Limb (tissue), 2 donors: Measurements from ENCODE around the gene SPTBN2.
"Not testable (repeated sequence)": the region's sequence is repeated elsewhere in the genome, so short reads cannot be mapped to it uniquely, and the experiment has no call there.

Experiments used
- DNase-seq, 2 donors: peaks; one replicate each; pipeline ENCODE4 v3.0.0-alpha.2; 2016; ENCODE audit errors: extremely low spot score in 2 of 2

SPTBN2 gene

GRCh38 chr11:66724167-66724566, 4.8 kb downstream of the SPTBN2 start:
- not testable (repeated sequence) for DNase-seq

DNA sequence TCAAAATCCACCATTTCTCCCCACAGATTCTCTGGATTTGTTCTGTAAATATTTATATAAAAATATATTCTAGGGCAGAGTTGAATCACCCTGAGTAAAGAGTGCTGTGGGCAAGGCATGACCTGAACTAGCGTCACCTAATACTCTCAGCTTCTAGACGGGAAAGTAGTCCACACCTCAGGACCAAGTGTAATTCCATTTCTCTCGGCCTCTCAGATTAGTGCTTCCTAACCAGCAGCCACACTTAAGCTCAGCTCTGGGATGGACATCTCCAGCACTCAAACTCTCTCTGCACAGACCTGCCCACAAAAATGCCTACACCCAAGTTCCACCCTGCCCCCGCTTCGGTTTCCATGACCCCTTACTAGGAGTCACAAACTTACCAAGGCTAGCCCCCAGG, 5.3 kb downstream of the SPTBN2 start:
- no peak for DNase-seq

GRCh38 chr11:66722745-66723651, 6.0 kb downstream of the SPTBN2 start:
- no peak for DNase-seq

DNA sequence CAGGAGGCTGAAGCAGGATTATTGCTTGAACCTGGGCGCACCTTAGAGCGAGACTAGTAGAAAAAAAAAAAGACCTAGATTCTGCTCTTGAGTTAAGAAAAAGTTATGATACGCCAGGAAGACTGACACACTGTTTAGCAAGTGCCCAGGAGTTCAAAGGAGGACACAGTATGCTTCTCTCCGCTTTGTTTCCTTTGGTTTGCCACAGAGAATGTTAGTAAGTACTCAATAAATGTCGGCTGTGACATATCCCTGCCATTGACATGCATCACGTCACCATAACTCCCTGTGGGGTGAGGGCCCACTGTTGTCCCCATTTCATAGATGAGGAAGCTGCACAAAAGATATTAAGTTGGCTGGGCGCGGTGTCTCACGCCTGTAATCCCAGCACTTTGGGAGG, 7.1 kb downstream of the SPTBN2 start:
- DNase-seq: no peak

- no peak for DNase-seq
These were observed 8.0 kb downstream of the SPTBN2 start for GRCh38 chr11:66720899-66721470.

DNA sequence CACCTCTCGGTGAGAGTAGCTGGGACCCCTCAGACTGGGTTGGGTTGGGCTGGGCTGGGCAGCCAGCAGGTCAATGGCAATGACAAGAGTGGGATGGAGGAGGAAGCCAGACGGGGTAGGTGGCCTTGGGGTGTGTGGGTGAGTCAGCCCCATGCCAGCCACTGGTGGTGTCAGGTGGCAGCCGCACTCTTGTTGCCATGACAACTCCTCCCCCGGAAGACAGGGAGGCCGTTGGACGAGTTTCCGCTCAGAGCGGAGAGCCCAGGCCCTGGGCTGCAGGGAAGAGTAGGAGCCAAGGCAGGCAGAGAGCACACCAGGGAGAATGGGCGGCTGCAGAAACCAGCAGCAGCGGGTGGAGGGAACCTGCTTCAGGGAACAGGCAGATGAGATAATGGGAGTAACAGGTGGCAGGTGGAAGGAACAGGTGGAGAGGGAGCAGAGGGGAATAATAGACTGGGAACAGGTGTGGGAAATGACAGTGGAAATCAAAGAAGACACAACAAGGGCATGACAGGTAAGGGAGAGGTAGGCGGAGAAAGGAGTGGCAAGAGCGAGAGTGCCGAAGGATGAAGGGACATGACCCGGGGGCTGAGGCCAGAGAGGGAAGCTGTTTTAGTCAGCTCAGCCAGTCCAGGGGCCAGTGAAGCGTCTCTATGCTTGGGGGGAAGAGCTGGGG, 8.7 kb downstream of the SPTBN2 start:
- DNase-seq: peak in 1 of 2 donors; percentile 50

DNA sequence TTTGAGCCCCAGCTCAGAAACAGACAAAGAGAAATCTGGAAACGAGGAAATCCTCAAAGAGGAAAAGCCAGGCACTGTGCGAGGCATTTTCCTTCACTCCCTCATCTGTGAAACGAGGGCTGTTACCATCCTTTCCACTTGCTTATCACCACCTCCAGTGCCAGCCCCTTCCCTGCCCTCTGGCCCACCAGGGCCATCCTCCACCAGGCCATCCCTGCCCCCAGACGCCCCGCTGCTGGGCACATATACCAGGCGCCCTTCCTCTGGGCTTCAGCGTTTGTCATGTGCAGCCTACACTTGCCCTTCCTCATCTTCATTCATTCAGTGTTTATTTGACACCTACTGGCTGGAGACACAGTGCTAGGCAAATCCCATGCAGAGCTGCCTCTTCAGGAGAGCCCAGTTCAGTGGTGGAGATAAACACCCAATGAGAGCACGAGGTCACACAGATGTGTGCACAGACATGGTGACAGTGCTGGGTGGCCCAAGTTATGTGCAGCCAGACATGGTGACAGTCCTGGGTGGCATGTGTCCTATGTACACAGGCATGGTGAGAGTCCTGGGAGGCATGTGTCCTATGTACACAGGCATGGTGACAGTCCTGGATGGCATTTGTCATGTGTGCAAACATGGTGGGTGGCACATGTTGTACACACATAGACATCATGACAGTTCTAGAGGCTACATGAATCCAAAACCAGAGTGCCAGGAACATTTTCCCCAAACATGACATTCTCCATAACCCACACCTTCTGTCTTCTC, 9.7 kb downstream of the SPTBN2 start:
- no peak for DNase-seq

DNA sequence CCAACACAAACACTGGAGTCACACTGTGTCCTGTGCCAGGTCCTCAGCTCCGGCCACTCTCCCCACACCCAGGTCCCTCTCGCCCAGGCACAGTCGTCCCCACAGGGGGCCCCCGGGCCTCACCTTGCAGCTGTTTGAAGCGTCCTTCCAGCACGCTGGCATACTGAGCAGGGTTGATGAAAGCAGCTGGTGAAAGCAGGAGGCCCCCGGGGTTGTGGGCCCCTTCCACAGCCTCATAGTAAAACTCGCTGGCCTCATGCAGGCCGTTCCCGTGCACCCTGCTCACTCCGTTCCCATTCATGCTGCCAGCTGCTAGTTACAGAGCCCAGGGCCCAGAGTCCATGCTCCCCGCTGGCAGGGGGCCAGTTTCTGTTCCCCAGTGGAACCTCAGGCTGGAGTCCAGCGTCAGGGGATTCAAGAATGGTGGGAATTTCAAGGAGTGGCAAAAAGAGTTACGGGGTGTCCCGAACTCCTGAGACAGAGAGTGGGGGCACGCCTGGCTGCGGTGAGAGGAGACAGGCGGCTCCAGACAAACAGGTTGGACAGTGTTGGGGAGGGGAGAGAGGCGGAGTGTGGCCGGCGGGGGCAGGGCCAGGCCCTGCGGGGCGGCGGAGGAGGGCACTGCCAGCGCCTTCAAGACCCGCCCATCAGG, 10.6 kb downstream of the SPTBN2 start:
- peak in 1 of 2 donors; percentile 61 for DNase-seq

- DNase-seq: no peak
These were observed 11.1 kb downstream of the SPTBN2 start for GRCh38 chr11:66717925-66718319.

- DNase-seq: no peak
These were observed 12.0 kb downstream of the SPTBN2 start for GRCh38 chr11:66716996-66717395.

- DNase-seq: no peak
These were observed 13.5 kb downstream of the SPTBN2 start for GRCh38 chr11:66715346-66716085.

DNA sequence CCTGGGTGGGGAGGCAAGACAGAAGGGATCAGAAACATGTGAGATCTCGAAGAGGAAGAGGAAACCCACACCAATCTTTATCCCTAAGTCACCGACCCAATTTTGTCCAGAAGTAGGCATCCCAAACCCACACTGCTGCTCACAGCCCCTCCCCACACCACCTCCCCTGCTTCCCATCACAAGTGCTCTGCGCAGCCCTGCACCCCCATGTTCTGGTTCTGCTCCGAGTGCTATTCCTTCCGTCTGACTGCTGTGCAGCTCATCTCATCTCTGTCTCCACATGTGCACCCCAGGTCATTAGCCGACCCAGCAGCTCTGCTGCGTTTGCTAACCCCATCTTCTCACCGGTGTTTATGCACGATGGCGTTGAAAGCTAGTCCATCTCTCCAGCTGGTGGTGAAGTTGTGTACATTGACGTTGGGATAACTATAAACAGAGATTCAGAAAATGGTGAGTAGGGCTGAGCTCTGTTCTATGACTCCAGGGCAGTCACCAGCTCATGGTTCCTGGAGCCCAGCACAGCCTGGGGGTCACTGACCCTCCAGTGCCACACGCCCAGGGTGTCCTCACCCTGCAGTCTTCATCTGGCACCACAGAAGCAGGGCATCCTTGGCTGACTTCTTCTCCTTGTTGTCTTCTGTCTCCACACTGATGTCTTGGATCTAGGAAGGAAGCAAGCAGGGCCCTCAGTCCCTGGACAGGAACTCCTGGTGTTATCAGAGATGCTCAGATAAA, 15.1 kb downstream of the SPTBN2 start:
- no peak for DNase-seq

- DNase-seq: no peak
These were observed 18.6 kb downstream of the SPTBN2 start for GRCh38 chr11:66710384-66710930.

DNA sequence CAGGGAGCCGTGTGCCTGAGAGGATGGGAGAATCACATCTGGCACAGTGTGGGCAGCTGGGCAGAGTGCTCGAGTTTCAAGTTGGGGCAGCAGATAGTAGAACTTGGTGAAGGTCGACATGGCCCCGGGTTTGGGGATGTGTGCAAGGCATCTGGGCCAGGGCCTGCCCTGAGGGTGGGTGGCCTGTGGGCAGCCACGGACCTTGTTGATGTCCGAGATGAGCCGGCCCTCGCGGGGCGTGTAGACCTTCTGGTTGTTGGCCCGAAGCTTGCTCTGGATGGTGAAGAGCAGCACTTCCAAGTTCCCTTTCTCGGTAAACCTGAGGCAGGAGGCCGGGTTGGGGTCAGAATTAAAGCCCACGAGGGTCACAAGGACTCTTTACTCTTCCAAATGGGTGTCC, 20.3 kb downstream of the SPTBN2 start:
- no peak for DNase-seq

- DNase-seq: no peak
These were observed 20.9 kb downstream of the SPTBN2 start for GRCh38 chr11:66708094-66708493.

DNA sequence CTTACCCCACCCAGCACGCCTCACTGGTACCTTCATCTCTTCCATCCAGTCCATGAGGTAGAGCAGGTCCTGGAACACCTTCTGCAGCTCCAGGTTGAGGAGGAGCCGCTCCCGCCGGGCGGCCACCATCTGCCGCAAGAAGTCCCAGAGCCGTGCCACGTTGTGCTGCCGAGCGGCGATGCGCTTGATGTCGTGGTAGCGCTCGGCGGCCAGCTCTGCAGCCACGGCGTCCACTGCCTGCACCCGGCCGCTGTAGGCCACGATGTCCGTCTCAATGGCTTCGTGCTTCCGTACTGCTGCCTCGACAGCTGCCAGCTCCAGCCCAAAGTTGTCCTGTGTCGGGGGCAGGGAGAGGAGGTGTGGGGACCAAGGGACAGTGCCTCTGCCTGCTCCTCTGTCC, 21.5 kb downstream of the SPTBN2 start:
- no peak for DNase-seq

DNA sequence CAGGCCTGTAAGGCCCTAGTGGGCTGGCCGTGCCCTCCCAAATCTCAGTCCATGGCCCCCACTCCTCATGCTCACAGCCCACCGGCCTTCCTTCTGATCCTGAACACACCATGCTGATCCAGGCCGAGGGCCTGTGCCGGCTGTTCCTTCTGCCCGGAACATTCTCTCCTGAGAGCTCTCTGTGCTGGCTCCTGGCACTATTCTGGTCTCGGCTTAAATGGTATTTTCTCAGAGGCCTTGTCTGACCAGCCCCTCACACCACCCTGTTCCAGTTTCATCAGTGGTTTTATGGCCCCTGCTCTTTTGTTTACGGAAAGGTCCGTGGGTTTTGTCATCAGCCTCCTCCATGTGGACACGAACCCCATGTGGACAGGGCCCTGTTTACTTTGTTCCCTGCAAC, 22.0 kb downstream of the SPTBN2 start:
- DNase-seq: no peak

DNA sequence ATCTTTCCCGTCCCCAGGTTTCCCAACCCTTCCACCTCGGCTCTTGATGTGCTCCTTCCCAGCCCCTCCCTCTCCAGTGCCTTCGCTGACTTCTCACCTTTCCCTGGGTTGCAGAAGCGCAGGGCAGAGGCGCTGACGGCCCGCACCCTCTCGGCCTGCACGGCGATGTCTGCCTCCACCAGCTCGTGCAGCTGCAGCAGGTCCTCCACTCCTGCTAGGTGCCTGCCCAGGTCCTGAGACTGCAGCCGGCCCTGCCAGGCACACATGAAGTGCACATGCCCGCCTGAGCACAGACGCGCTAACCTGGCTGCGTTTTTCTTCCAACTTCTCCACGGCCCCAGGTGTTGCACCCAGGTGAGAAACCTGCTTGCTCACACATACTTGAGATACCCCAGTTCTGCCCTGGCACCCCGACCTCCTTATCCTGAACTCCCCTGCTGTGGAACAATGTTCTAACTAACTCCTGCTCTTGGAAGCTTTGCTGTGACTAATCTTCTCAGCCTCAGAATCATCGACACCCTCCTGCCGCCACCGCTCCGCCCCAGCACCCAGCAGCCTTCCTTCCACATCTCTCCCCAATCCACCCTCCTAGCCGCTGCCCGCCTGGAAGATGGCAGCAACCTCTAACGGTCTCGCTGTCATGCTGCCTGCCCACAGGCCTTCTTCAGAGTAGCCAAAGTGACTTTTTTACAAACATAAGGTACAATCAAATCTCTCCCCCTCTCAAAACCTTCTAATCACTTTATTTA, 23.3 kb downstream of the SPTBN2 start:
- DNase-seq: no peak
